Astrocyte (in vitro differentiated cells and primary cell): ENCODE results near the gene IFNE.

ENCODE experiments used
- CTCF ChIP-seq: IDR thresholded peaks from 2 replicates; pipeline ENCODE4 v1.5.1; 2011; ENCODE audit warnings: low read depth, mild to moderate bottlenecking, inconsistent platforms, low read length, moderate library complexity; ENCODE audit not compliant: insufficient read depth
- EZH2 ChIP-seq: IDR thresholded peaks from 2 replicates; pipeline ENCODE4 v1.6.1; 2012; ENCODE audit warnings: mild to moderate bottlenecking, low read length, inconsistent platforms; ENCODE audit not compliant: insufficient read depth

GRCh38 chr9:21516796-21517195 lies 34.7 kb upstream of the IFNE start:
- TF ChIP-seq CTCF (no peak), EZH2 (no peak)
